Activated naive CD4-positive, alpha-beta T cell treated with Interleukin-2 at 50 U/mL for 16 hours (primary cell): ENCODE data around the gene PCSK9.

Source experiments
- DNase-seq: peaks from one replicate; pipeline ENCODE4 v3.0.0-alpha.2; 2020

PCSK9 gene

GRCh38 chr1:55060133-55060999 lies 21.0 kb downstream of the PCSK9 start:
- DNase-seq, result no peak

- DNase-seq, result no peak
These were observed 21.8 kb downstream of the PCSK9 start for GRCh38 chr1:55061000-55061705.

DNA sequence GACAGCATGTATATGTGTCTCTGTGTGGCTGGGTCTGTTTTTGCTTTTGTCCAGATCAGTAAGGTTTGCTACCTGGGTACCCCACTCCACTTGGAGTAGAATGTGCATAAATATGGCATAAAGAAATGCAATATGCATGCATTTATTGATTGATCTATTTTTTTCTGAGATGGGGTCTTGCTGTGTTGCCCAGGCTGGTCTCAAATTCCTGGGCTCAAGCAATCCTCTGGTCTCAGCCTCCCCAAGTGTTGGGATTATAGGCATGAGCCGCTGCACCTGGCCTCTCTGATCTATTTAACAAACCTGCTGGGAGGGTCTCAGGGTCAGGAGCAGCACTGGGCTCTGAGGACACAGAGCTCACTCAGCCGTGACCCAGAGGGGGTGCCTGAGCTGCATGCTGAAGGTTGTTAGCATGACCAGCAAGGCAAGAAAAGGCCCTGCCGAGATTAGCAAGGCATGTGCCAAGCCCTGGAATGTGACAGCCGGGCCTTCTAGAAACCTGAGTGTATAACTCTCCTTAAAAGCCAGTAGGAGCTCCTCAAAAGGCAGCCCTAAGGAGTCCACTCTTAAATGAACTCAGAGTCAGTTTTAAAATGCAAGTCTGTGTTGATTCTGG lies 22.5 kb downstream of the PCSK9 start:
- DNase-seq, result no peak

DNA sequence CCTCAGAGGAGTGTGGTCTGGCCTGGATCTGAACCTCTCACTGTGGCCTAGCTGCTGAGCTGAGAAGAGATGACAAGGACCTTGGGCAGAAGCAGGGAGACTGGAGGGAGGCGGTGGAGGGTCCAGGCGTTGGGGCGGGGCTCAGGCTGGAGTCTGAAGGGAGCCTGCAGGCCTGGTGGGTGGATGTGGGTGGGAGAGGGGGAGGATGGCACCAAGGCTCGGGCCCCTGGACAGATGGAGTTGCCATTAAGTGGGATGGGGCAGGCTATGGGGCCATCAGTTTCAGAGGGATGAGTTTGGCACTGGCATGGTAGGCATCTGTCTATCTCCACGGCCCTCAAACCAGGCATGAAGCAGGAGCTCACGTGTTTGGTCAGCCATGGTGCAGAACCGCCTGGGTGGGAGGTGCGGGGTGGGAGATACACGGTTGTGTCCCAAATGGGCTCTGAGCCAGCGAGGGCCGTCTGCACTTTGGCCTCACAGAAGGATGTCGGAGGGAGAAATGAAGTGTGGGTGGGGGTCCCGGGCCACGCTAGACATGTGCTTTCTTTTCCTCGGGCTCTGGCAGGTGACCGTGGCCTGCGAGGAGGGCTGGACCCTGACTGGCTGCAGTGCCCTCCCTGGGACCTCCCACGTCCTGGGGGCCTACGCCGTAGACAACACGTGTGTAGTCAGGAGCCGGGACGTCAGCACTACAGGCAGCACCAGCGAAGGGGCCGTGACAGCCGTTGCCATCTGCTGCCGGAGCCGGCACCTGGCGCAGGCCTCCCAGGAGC lies 23.6 kb downstream of the PCSK9 start:
- no peak for DNase-seq

- no peak for DNase-seq
These were observed 24.2 kb downstream of the PCSK9 start for GRCh38 chr1:55063577-55063942.

DNA sequence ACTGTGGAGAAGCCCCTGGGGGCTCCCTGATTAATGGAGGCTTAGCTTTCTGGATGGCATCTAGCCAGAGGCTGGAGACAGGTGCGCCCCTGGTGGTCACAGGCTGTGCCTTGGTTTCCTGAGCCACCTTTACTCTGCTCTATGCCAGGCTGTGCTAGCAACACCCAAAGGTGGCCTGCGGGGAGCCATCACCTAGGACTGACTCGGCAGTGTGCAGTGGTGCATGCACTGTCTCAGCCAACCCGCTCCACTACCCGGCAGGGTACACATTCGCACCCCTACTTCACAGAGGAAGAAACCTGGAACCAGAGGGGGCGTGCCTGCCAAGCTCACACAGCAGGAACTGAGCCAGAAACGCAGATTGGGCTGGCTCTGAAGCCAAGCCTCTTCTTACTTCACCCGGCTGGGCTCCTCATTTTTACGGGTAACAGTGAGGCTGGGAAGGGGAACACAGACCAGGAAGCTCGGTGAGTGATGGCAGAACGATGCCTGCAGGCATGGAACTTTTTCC lies 24.8 kb downstream of the PCSK9 start:
- DNase-seq, result no peak

DNA sequence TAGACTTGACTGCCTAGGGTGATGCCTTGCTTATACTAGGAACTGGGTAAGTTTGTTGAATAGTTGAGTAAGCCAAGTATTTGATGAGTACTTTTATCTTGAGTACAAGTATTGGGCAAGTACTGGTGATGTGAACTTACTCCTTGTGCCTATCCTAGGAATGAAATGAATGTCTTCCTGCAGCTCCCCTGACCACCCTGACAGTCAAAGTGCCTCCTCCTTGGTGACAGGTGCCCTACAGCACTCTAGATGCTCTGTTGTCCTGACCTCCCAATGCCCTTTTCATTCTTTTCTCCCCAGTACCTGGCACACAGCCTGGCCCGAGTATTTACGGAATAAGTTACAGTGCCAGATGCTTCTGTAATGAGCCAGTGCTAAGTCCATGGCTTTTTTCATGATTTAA lies 25.5 kb downstream of the PCSK9 start:
- DNase-seq, result no peak

- DNase-seq, result no peak
These were observed 26.3 kb downstream of the PCSK9 start for GRCh38 chr1:55065648-55066047.

DNA sequence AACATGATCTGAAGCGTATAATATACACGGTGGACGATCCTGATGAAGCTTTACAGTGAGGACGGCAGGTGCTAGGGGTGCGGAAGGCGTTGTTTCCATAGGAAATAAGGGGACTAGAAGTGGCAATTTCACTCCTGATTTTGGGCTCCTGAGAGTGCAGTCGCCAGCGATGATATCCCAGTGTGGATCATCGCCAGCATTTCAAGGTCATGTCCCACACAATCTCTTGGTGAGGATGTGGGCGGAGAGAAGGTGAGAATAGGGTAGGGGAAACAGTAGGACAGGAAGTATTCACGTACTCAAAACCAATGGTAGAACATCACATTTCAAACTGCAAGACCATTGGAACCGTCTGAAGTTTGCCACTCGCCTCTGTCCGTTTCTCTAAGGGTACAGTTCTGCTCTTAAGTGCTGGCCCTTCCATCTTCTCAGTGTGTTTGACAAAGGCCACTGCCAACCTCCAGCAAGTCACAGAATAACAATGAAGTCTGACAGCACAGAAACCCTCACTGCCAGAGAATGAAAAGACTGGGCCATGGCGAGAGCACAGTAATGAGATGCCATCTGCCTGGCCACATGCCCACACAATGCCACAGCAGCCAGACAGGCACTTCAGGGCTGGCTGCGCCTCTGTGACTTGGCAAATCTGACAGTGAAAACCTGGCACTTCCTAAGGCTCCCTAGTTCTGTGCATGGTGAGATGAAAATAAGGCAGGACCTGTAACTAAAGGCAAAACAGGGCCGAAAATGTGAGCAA lies 27.9 kb downstream of the PCSK9 start:
- DNase-seq, result no peak

DNA sequence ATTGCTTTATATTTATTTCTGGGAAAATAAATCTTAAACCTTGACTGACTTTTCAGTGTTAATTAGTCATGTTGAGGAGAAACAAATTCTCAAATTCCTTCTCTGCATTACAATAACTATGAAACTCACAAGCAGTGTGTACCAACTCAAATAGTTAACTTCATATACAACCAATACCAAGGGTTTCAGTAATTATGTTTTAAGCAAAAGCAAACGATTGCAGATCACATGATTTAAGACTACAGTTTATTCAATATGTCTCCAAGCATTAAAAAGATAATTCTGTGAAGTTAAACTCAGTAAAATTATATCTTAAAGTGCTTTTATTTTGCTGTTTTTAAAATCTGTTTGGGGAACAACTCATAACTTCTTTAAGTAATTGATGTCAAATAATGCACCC lies 28.6 kb downstream of the PCSK9 start:
- no peak for DNase-seq

DNA sequence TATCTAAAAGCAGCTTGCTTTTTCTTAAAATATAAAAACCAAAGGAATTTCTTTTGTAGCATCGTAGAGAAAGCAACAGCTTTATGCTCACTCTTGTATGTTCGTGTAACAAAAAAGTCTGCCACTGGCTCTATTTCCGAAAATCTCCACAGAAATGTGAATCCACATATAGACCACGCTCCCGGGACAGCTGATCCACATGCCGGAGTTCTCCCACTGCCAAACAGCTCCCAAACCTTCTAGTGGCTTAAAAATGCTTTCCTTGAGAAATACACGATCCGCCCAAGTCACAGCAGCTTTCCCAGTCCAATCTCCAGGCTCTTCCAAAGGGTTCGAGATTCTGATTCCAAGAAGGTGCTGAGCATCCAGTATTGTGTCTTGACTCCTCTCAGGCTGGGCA lies 29.3 kb downstream of the PCSK9 start:
- DNase-seq, result no peak

DNA sequence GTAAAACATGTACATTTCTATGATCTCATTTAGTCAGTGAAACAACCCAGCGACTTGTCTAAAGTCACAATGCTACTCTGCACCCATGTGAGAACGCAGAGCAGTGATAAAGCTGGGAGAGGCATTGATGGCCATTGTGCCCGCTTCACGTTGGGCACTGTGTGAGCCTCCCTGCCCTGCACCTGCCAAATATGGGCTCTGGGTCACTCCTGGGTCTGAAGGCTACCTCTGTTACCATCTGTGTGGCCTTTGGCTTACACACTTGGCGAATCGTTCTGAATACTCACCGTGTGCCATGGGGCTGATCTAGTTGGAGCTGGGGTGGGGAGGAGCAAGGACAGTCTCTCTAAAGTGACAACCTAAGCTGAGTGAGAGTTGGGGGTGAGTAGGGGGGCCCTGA lies 29.9 kb downstream of the PCSK9 start:
- no peak for DNase-seq

GRCh38 chr1:55070293-55071164 lies 31.2 kb downstream of the PCSK9 start:
- no peak for DNase-seq

DNA sequence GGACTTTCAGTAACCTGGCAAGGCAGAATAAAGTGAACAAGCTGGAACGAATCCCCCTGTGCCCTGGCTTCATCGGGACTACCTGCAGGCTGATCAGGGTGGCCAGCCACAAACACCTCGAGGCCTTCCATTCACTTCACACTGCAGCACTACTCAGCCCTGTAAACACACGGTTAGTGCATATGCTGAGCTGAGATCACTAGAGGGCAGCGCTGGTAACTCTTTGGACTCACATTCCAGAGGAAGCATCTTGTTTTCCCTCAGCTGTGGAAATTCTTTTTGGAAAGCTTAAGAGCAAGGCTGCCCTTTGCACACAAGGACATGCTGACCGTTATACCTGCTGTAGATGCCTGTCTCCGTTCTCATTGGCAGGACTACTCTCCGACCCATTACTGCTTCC lies 32.1 kb downstream of the PCSK9 start:
- DNase-seq, result no peak

GRCh38 chr1:55073187-55073916 lies 34.0 kb downstream of the PCSK9 start:
- DNase-seq, result no peak

DNA sequence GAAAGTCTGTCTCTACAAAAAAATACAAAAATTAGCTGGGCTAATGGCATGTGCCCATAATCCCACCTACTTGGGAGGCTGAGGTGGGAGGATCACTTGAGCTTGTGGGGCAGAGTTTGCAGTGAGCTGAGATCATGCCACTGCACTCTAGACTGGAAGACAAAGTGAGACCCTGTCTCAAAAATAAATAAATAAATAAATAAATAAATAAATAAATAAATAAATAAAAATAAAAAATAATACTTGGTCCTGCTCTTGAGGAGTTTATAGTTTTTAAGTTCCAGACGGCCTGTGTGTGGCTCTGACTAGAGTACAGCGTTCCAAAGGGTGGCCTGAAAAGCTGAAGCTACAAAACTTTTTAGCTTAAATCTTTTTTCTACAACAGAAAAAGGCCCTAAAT lies 35.1 kb downstream of the PCSK9 start:
- no peak for DNase-seq

DNA sequence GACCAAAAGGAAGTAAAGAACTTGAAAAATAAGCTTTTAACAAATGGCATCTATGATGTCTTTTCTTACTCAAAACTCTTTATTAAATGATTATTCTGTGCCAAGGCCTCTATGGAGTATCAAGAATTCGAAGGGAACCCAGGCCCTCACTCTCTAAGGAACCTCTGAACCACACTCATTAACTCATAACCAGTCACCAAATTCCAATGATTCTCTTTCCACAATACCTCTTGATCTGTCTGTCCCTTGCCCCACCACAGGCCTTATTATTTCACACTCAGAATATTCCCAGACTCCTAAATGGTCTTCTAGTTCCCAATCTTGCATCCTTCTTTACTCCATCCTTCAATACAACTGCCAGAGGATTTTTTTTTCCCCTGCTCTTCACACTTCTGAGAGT lies 37.0 kb downstream of the PCSK9 start:
- no peak for DNase-seq

DNA sequence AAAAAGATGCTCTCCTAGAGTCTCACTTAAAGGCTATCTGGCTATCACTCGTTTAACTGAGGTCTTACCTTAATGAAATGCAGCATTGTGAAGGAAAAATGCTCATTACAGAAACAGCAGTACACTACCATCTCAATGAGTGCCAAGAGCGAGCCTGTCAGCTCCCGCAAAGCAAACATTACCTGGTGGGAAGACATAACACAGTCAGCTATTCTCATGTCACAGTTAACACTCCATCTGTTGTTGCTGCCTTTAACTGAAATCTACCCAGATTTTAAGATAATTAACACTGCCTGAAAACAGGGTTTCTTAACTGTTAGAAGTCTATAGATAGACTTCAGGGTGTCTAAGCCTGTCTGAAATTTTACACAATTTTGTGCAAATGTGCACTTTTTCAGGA lies 39.1 kb downstream of the PCSK9 start:
- DNase-seq, result no peak

- no peak for DNase-seq
These were observed 40.3 kb downstream of the PCSK9 start for GRCh38 chr1:55079651-55080050.

DNA sequence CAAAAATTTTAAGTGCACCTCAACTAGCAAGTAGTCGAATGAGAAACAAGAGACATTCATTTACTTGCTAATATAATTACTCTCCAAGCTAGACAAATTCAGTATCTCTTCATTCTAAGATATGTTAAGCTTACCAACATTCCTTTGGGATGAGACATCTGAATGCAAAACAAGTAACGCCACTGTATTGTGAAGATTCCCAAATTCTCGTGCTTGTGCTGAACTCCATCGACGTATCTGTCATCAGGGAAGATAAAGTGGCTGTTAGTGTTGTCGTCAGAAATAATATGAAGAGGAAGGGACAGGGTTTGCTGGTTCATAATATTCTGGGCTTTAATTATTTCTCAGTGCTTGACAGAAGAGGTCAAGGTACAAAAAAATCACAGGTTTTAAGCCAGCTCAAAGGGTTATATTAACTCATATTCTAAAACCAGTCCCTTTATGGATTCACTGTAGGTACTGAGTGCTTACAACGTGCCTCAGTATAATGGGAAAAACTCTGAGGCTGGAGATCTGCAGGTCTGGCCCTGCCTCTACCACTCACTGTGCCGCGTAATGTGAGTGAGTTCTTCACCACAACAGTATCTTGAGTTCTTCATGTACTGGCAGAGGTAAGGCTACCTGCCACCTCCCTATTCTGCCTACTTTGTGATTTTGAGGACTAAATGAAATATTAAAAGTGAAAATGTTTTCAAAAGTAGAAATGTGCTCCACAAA lies 42.0 kb downstream of the PCSK9 start:
- DNase-seq, result no peak
